Endodermal cell (in vitro differentiated cells): ENCODE measurements around the gene ABHD14A. TPM values are rescaled to one million over a fixed set of nuclear protein-coding genes. Genes with fewer than 3 reads are reported as not detected.
A peak's percentile ranks its signal among the peaks of the same experiment; 100 is the strongest.

Experiments
- DNase-seq: peaks from one replicate; pipeline ENCODE4 v3.0.0-alpha.2; 2017
- H3K27ac ChIP-seq: 2 replicates; pipeline ENCODE4 v1.5.1; 2013; ENCODE audit warnings: mild to moderate bottlenecking, low read depth, low read length, moderate library complexity
- H3K27me3 ChIP-seq: 2 replicates; pipeline ENCODE4 v1.6.1; 2013; ENCODE audit warnings: mild to moderate bottlenecking, low read length, moderate library complexity; ENCODE audit not compliant: insufficient read depth, control insufficient read depth, poor library complexity, severe bottlenecking
- H3K36me3 ChIP-seq: 2 replicates; pipeline ENCODE4 v1.7.0; 2013; ENCODE audit warnings: mild to moderate bottlenecking, low read length, moderate library complexity; ENCODE audit not compliant: control insufficient read depth, insufficient read depth
- H3K4me1 ChIP-seq: one replicate; pipeline ENCODE4 v1.7.0; 2013; ENCODE audit warnings: low read length; ENCODE audit not compliant: control insufficient read depth, insufficient read depth
- H3K4me3 ChIP-seq: 2 replicates; pipeline ENCODE4 v1.5.1; 2013; ENCODE audit warnings: mild to moderate bottlenecking, low read length, moderate library complexity
- H3K9ac ChIP-seq: 2 replicates; pipeline ENCODE4 v1.6.1; 2013; ENCODE audit warnings: mild to moderate bottlenecking, low read length, moderate library complexity; ENCODE audit not compliant: poor library complexity, severe bottlenecking; ENCODE audit errors: extremely low read depth
- H3K9me3 ChIP-seq: 2 replicates; pipeline ENCODE4 v1.6.1; 2013; ENCODE audit warnings: mild to moderate bottlenecking, low read length, moderate library complexity; ENCODE audit not compliant: control insufficient read depth
- H3K27ac Mint-ChIP-seq: 2 replicates; pipeline ENCODE4 v1.8.0; 2020; ENCODE audit warnings: mixed read lengths
- H3K27me3 Mint-ChIP-seq: 2 replicates; pipeline ENCODE4 v1.8.0; 2021; ENCODE audit warnings: mild to moderate bottlenecking, mixed read lengths; ENCODE audit not compliant: insufficient read depth
- H3K36me3 Mint-ChIP-seq: 2 replicates; pipeline ENCODE4 v1.8.0; 2020; ENCODE audit warnings: low read depth, mixed read lengths
- H3K4me1 Mint-ChIP-seq: 2 replicates; pipeline ENCODE4 v1.8.0; 2020; ENCODE audit warnings: mixed read lengths
- H3K4me3 Mint-ChIP-seq: 2 replicates; pipeline ENCODE4 v1.8.0; 2020; ENCODE audit warnings: mild to moderate bottlenecking, moderate library complexity, mixed read lengths
- H3K9me3 Mint-ChIP-seq: 2 replicates; pipeline ENCODE4 v1.8.0; 2020; ENCODE audit warnings: mild to moderate bottlenecking, mixed read lengths
- CTCF ChIP-seq: fragments of 200-600 bp; sonication (generic); conservative IDR thresholded peaks from 2 replicates; pipeline ENCODE4 v1.5.0; 2021; ENCODE audit warnings: antibody characterized with exemption, mild to moderate bottlenecking
- WGBS, 2 experiments: methylation state at CpG; one replicate each; pipeline versions ENCODE4 v1.1.5 to v1.1.7; 2013; ENCODE audit warnings: missing lambda C conversion rate in 2 of 2, mixed read lengths in 1 of 2; ENCODE audit not compliant: insufficient coverage in 1 of 2, insufficient read length in 1 of 2; 5-methylcytosine and 5-hydroxymethylcytosine counted together
- total RNA-seq, 2 donors: library from RNA; stranded (reverse); fragmentation: NEBNext Ultra II Directional in 1 of 2; extraction: Animal tissue kit (Norgen Biotek cat#: 25700) in 1 of 2; gene quantifications; 2 replicates in 1 of 2; 3 replicates in 1 of 2; pipeline ENCODE4 v1.2.1, GENCODE V29; 2021

ABHD14A gene
- total RNA-seq, 2 donors from 2014 or later, result 9.6 to 10.1 TPM

- Histone ChIP-seq H3K4me3 (no peak overlapping the region), H3K36me3 (no peaks in the 10 kb centered on the region), H3K4me1 (peaks cover 6% of the 10 kb centered on the region), H3K27me3 (no peaks in the 10 kb centered on the region), H3K9ac (no peak overlapping the region), H3K27ac (no peak overlapping the region), H3K9me3 (no peaks in the 10 kb centered on the region)
- H3K9me3 Mint-ChIP-seq, result no peaks in the 10 kb centered on the region
- no peak overlapping the region for H3K27ac Mint-ChIP-seq
- H3K36me3 Mint-ChIP-seq, result no peaks in the 10 kb centered on the region
- peaks cover 14% of the 10 kb centered on the region for H3K27me3 Mint-ChIP-seq
- WGBS, 2 experiments, result 31 to 36% methylated on average over 11 to 15 of the region's 15 CpGs
- TF ChIP-seq CTCF, result no peak
- H3K4me3 Mint-ChIP-seq, result no peak overlapping the region
- peak; percentile 88 for DNase-seq
- peaks cover 18% of the 10 kb centered on the region for H3K4me1 Mint-ChIP-seq
These were observed 30.7 kb downstream of the ABHD14A start for GRCh38 chr3:52005571-52005986.

- no peaks in the 10 kb centered on the region for H3K9me3 ChIP-seq
- no peak for TF ChIP-seq CTCF
These were observed 31.4 kb downstream of the ABHD14A start for GRCh38 chr3:52006017-52006819.

DNA sequence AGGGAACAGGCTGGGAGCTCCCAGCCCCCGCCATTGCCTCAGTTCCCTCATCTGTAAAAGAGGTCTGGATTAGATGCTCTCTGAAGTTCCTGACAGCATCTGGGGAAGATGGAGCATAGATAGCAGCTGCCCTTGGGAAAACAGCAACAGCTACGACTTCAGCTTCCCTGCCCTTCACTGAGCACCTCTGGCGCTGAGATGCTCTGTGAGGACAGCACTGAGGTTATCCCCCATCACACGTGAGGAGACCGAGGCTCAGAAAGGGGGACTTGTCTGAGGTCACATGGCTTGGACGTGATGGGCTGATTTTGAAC lies 31.9 kb downstream of the ABHD14A start:
- H3K27me3 Mint-ChIP-seq, result peaks cover 15% of the 10 kb centered on the region
- no peaks in the 10 kb centered on the region for H3K36me3 Mint-ChIP-seq
- peaks cover 6% of the 10 kb centered on the region for H3K4me1 ChIP-seq
- H3K27me3 ChIP-seq, result no peaks in the 10 kb centered on the region
- peaks cover 18% of the 10 kb centered on the region for H3K4me1 Mint-ChIP-seq
- H3K9ac ChIP-seq, result no peak overlapping the region
- WGBS, 2 experiments, result 91 to 95% methylated on average over 4 to 6 of the region's 6 CpGs
- TF ChIP-seq CTCF, result no peak
- DNase-seq, result no peak
- H3K27ac Mint-ChIP-seq, result no peak overlapping the region
- no peaks in the 10 kb centered on the region for H3K9me3 Mint-ChIP-seq
- no peaks in the 10 kb centered on the region for H3K9me3 ChIP-seq
- no peak overlapping the region for H3K27ac ChIP-seq
- H3K36me3 ChIP-seq, result no peaks in the 10 kb centered on the region
- H3K4me3 Mint-ChIP-seq, result no peak overlapping the region
- no peak overlapping the region for H3K4me3 ChIP-seq

More at GRCh38 chr3:52006017-52006819, 31.4 kb downstream of the ABHD14A start:
- Mint-ChIP-seq H3K4me1 (peaks cover 18% of the 10 kb centered on the region), H3K36me3 (no peaks in the 10 kb centered on the region), H3K27me3 (peaks cover 16% of the 10 kb centered on the region), H3K4me3 (no peak overlapping the region), H3K9me3 (no peaks in the 10 kb centered on the region), H3K27ac (no peak overlapping the region)
- Histone ChIP-seq H3K4me1 (peaks cover 6% of the 10 kb centered on the region), H3K36me3 (no peaks in the 10 kb centered on the region), H3K27me3 (no peaks in the 10 kb centered on the region), H3K27ac (no peak overlapping the region), H3K4me3 (no peak overlapping the region), H3K9ac (no peak overlapping the region)
- DNase-seq, result no peak
- 54 to 66% methylated on average over 7 to 8 of the region's 8 CpGs for WGBS, 2 experiments
